Measurements from ENCODE around the gene ANXA2R. TPM values are rescaled to one million over a fixed set of nuclear protein-coding genes. Genes with fewer than 3 reads are reported as not detected.

ANXA2R gene
- total and polyA plus RNA-seq, 9 of the 15 experiments (the other 6 are each of a cell fraction or from before 2014, with no cell fraction given), result 2.1 to 4.8 (median 3.4) TPM

DNA sequence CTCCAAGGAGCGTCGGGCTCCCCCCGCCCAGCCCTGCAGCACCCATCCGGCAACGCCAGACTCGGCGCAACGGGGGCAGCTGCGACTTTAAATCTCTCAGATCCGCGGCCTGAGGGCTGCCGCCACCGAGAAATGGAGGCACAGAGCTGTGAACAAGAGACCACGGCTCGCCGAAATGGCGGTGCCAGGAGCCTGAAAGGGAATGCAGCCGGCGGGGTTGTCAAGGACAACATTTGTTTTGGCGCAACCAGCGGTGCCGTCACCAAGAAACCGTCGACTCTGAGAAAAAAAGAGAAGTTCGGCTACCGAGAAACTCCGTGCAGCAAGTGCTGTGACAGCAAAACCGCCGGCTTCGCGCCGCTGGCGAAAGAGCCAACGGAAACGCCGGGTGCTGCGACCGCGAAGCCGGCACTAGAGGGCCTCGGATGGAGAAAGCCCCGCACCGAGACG lies 2.1 kb upstream of the ANXA2R start (continued):
- TF ChIP-seq, protein P1, sequence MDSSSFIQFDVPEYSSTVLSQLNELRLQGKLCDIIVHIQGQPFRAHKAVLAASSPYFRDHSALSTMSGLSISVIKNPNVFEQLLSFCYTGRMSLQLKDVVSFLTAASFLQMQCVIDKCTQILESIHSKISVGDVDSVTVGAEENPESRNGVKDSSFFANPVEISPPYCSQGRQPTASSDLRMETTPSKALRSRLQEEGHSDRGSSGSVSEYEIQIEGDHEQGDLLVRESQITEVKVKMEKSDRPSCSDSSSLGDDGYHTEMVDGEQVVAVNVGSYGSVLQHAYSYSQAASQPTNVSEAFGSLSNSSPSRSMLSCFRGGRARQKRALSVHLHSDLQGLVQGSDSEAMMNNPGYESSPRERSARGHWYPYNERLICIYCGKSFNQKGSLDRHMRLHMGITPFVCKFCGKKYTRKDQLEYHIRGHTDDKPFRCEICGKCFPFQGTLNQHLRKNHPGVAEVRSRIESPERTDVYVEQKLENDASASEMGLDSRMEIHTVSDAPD (CRISPR knock-in tag; IDR thresholded peaks at IDR 0.05), result peak; percentile 85
- TF ChIP-seq HMGN3 (IDR thresholded peaks at IDR 0.05; ENCODE audit: borderline replicate concordance, extremely low read depth, insufficient read length, low read depth, low read length), result peak; percentile 57
- peak; percentile 73; the same call in 1 of the 2 replicates for TF ChIP-seq ETV1 (tag; conservative IDR thresholded peaks at IDR 0.05; ENCODE audit: low read depth)
- TF ChIP-seq, protein P2, sequence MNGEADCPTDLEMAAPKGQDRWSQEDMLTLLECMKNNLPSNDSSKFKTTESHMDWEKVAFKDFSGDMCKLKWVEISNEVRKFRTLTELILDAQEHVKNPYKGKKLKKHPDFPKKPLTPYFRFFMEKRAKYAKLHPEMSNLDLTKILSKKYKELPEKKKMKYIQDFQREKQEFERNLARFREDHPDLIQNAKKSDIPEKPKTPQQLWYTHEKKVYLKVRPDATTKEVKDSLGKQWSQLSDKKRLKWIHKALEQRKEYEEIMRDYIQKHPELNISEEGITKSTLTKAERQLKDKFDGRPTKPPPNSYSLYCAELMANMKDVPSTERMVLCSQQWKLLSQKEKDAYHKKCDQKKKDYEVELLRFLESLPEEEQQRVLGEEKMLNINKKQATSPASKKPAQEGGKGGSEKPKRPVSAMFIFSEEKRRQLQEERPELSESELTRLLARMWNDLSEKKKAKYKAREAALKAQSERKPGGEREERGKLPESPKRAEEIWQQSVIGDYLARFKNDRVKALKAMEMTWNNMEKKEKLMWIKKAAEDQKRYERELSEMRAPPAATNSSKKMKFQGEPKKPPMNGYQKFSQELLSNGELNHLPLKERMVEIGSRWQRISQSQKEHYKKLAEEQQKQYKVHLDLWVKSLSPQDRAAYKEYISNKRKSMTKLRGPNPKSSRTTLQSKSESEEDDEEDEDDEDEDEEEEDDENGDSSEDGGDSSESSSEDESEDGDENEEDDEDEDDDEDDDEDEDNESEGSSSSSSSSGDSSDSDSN (IDR thresholded peaks at IDR 0.05; ENCODE audit: borderline replicate concordance in 1 of 2, low read depth in 2 of 2, low read length in 2 of 2), result peak; percentile 84 to 90
- TF ChIP-seq CEBPG (CRISPR knock-in tag; IDR thresholded peaks at IDR 0.05), result peak; percentile 63
- no peak for TF ChIP-seq CEBPG (tag; conservative IDR thresholded peaks at IDR 0.05 in 1 of 2, IDR thresholded peaks at IDR 0.05 in 1 of 2)
- TF ChIP-seq MAFG (tag; conservative IDR thresholded peaks at IDR 0.05), result peak; percentile 74
- peak; percentile 67; the same call in 1 of the 2 replicates for TF ChIP-seq ZNF717 (CRISPR knock-in tag; IDR thresholded peaks at IDR 0.05)
- peak; percentile 17; the same call in 1 of the 2 replicates for TF ChIP-seq ZNF24 (IDR thresholded peaks at IDR 0.05)
- TF ChIP-seq THRAP3 (IDR thresholded peaks at IDR 0.05; ENCODE audit: borderline replicate concordance), result no peak
- TF ChIP-seq ETS2 (tag; IDR thresholded peaks at IDR 0.05; ENCODE audit: borderline replicate concordance, poor library complexity, severe bottlenecking), result peak; percentile 22
- TF ChIP-seq, protein P3, sequence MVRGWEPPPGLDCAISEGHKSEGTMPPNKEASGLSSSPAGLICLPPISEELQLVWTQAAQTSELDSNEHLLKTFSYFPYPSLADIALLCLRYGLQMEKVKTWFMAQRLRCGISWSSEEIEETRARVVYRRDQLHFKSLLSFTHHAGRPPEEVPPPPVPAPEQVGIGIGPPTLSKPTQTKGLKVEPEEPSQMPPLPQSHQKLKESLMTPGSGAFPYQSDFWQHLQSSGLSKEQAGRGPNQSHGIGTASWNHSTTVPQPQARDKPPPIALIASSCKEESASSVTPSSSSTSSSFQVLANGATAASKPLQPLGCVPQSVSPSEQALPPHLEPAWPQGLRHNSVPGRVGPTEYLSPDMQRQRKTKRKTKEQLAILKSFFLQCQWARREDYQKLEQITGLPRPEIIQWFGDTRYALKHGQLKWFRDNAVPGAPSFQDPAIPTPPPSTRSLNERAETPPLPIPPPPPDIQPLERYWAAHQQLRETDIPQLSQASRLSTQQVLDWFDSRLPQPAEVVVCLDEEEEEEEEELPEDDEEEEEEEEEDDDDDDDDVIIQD (CRISPR knock-in tag; IDR thresholded peaks at IDR 0.05), result 0 out of 2 replicates have a peak, but pooled peaks have one; percentile 5
- TF ChIP-seq ZNF445 (CRISPR knock-in tag; IDR thresholded peaks at IDR 0.05; ENCODE audit: low read depth), result no peak
- TF ChIP-seq ZKSCAN1 (IDR thresholded peaks at IDR 0.05; ENCODE audit: low read depth, low read length), result peak; percentile 61; the same call in 1 of the 2 replicates
- TF ChIP-seq, protein P4, sequence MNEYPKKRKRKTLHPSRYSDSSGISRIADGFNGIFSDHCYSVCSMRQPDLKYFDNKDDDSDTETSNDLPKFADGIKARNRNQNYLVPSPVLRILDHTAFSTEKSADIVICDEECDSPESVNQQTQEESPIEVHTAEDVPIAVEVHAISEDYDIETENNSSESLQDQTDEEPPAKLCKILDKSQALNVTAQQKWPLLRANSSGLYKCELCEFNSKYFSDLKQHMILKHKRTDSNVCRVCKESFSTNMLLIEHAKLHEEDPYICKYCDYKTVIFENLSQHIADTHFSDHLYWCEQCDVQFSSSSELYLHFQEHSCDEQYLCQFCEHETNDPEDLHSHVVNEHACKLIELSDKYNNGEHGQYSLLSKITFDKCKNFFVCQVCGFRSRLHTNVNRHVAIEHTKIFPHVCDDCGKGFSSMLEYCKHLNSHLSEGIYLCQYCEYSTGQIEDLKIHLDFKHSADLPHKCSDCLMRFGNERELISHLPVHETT (CRISPR knock-in tag; conservative IDR thresholded peaks at IDR 0.05 in 1 of 2, IDR thresholded peaks at IDR 0.05 in 1 of 2), result 0 out of 4 replicates have a peak, but pooled peaks of 1 of the 2 experiments have one; percentile 20
- TF ChIP-seq PML (IDR thresholded peaks at IDR 0.05; ENCODE audit: low read length), result no peak; the same call in 1 of the 2 replicates

Measured in K562 (cell line).